ENCODE measurements around the gene PTPN5. TPM values are rescaled to one million over a fixed set of nuclear protein-coding genes. Genes with fewer than 3 reads are reported as not detected.

Gene PTPN5
- polyA plus RNA-seq, 3 donors = not detected

DNA sequence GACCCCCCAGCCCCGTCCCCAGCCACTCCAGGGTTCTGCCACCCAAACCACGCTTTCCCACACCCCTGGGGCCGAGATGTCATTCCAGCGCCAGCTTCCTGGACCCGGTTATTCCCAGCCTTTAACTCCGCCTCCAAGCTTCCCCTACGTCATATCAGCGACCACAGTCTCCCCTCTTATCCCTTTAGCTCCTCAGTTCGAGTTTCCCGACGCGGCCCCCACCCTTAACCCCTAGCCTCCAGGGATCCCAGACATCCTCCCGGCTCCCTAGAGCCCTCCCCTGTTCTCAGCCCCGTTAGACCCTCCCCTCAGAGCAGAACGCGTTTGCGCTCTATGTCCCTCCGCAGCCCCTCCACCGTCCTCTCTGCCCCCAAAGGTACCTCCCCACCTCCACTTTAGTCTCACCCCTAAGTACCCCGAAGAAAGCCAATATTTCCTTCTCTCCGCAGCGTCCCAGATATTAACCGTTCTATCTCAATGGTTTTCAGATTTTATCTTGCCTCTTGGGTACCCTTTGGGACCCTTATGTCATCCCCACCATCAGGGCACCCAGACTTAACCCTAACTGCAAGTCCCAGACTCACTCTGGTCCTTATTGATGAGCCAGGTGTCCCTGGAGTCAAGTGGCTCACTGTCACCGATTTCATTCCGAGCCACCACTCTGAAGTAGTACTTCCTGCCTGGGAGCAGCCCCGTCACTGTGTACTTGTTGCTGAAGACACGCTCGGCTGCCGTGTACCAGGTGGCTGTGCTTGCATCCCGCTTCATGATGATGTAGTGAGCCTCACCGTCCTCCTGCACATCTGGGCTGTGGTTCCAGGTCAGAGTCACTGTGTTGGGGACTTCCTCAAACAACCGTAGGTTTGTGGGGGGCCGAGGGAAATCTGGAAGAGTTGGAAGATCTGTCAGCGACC is 85.0 kb downstream of the PTPN5 start:
- 2% methylated on average over 28 of the region's 34 CpGs for WGBS (ENCODE audit: insufficient coverage)
- Histone ChIP-seq H3K9me3 (replicated peaks in 1 of 2; ENCODE audit: control insufficient read depth in 1 of 2, insufficient read depth in 1 of 2, low read length in 2 of 2) (no peaks in the 10 kb centered on the region), H3K4me2 (replicated peaks; ENCODE audit: extremely low read depth, low read length, poor library complexity, severe bottlenecking) (peak overlapping the region; percentile 34), H3K4me3 (replicated peaks in 1 of 3; ENCODE audit: low read depth in 2 of 3, low read length in 3 of 3) (peak overlapping the region in 1 of 3 experiments; percentile 52), H3K4me1 (ENCODE audit: control insufficient read depth in 1 of 2, insufficient read depth in 2 of 2, low read length in 2 of 2) (peaks cover 18 to 19% of the 10 kb centered on the region in 2 donors), H3K9ac (ENCODE audit: insufficient read depth, low read length, poor library complexity, severe bottlenecking) (no peak overlapping the region), H3K27ac (ENCODE audit: low read depth in 1 of 2, low read length in 2 of 2) (no peak overlapping the region), H3K27me3 (ENCODE audit: control insufficient read depth in 2 of 2, insufficient read depth in 2 of 2, low read length in 2 of 2) (peaks cover 21 to 31% of the 10 kb centered on the region in 2 donors), H3K79me2 (ENCODE audit: insufficient read depth, low read length) (no peaks in the 10 kb centered on the region), H3K36me3 (replicated peaks in 1 of 2; ENCODE audit: control insufficient read depth in 1 of 2, insufficient read depth in 2 of 2, low read length in 2 of 2) (no peaks in the 10 kb centered on the region), H4K20me1 (ENCODE audit: insufficient read depth, low read length) (no peaks in the 10 kb centered on the region), H2AFZ (ENCODE audit: insufficient read depth, low read depth, low read length, poor library complexity, severe bottlenecking) (peak overlapping the region; percentile 36)
- TF ChIP-seq CTCF (IDR thresholded peaks at IDR 0.05) = no peak
- H3K36me3 Mint-ChIP-seq = peaks cover 8 to 18% of the 10 kb centered on the region in 2 donors
- H3K4me1 Mint-ChIP-seq = peaks cover 28% of the 10 kb centered on the region
- peaks cover 30 to 46% (median 37%) of the 10 kb centered on the region in 3 donors for H3K27me3 Mint-ChIP-seq (ENCODE audit: low read depth in 3 of 3)
- peak overlapping the region; percentile 68 to 84 for H3K4me3 Mint-ChIP-seq
- peak overlapping the region in 3 of 7 donors; percentile 5 to 56 (median 38) for H3K27ac Mint-ChIP-seq
- peaks cover 0 to 8% (median 0%) of the 10 kb centered on the region in 7 donors for H3K9me3 Mint-ChIP-seq
- intact Hi-C loops (cut with micrococcal nuclease) = no loop called here
- peak in 1 of 3 donors; percentile 4 for DNase-seq

DNA sequence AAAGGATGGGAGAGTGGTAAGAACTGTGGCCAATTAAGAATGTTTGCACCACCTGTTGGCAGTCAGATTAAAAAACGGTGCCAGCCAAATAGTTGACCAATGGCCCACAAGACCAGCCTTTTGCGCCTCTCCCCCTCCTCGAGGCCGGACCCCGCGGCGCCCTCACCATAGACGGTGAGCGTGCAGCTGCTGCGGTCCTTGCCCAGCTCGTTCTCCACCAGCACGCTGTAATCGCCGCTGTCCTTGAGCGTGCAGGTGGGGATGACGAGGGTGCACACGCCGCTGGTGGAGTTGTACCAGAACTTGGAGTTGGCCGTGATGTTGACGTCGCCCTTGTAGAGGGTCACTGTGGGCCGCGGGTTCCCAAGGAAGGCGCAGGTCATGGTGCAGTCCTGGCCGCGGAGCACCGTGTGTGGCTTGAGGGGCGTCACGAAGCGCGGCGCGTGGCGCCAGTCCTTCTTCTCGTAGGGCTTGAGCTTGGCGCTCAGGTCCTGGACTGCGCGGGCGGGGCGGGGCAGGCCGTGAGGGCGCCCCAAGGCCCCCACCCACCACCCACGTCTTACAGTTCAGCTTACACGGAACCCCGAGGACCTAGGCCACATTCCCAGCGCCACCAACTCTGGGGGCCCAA is 85.8 kb downstream of the PTPN5 start:
- Histone ChIP-seq H3K9ac (ENCODE audit: insufficient read depth, low read length, poor library complexity, severe bottlenecking) (no peak overlapping the region), H3K4me2 (replicated peaks; ENCODE audit: extremely low read depth, low read length, poor library complexity, severe bottlenecking) (peak overlapping the region; percentile 65), H3K27ac (ENCODE audit: low read depth in 1 of 2, low read length in 2 of 2) (no peak overlapping the region), H3K36me3 (replicated peaks in 1 of 2; ENCODE audit: control insufficient read depth in 1 of 2, insufficient read depth in 2 of 2, low read length in 2 of 2) (no peaks in the 10 kb centered on the region), H3K4me3 (replicated peaks in 1 of 3; ENCODE audit: low read depth in 2 of 3, low read length in 3 of 3) (peak overlapping the region in 2 of 3 experiments; percentile 19 to 55), H3K4me1 (ENCODE audit: control insufficient read depth in 1 of 2, insufficient read depth in 2 of 2, low read length in 2 of 2) (peaks cover 18 to 19% of the 10 kb centered on the region in 2 donors), H3K9me3 (replicated peaks in 1 of 2; ENCODE audit: control insufficient read depth in 1 of 2, insufficient read depth in 1 of 2, low read length in 2 of 2) (no peaks in the 10 kb centered on the region), H3K27me3 (ENCODE audit: control insufficient read depth in 2 of 2, insufficient read depth in 2 of 2, low read length in 2 of 2) (peaks cover 21 to 31% of the 10 kb centered on the region in 2 donors), H4K20me1 (ENCODE audit: insufficient read depth, low read length) (no peaks in the 10 kb centered on the region), H2AFZ (ENCODE audit: insufficient read depth, low read depth, low read length, poor library complexity, severe bottlenecking) (no peak overlapping the region), H3K79me2 (ENCODE audit: insufficient read depth, low read length) (no peaks in the 10 kb centered on the region)
- intact Hi-C loops (cut with micrococcal nuclease) = no loop called here
- Mint-ChIP-seq H3K27ac (peak overlapping the region in 1 of 7 donors; percentile 26), H3K27me3 (ENCODE audit: low read depth in 3 of 3) (peaks cover 31 to 46% (median 37%) of the 10 kb centered on the region in 3 donors), H3K9me3 (peaks cover 0 to 8% (median 0%) of the 10 kb centered on the region in 7 donors), H3K4me3 (peak overlapping the region; percentile 44 to 87), H3K4me1 (peaks cover 28% of the 10 kb centered on the region), H3K36me3 (peaks cover 16 to 25% of the 10 kb centered on the region in 2 donors)
- no peak for TF ChIP-seq CTCF (IDR thresholded peaks at IDR 0.05)
- WGBS (ENCODE audit: insufficient coverage) = 1% methylated on average over 41 of the region's 46 CpGs
- DNase-seq = no peak
